ENCODE measurements around the gene MT1H.

The MT1H gene

GRCh38 chr16:56637814-56638750 lies 31.5 kb upstream of the MT1H start, which contains the start of gene MT1A:
TSS of gene MT1A (plus strand) at chr16:56638666. CDS start at chr16:56638739, 73 bp downstream.
- TF ChIP-seq CTCF (IDR thresholded peaks at IDR 0.05; ENCODE audit: low read length), result no peak
- no peak for TF ChIP-seq EZH2phosphoT487 (IDR thresholded peaks at IDR 0.05; ENCODE audit: low read length)
- TF ChIP-seq EZH2 (optimal IDR thresholded peaks at IDR 0.05; ENCODE audit: low read depth, low read length), result no peak
- DNase-seq, result no peak

DNA sequence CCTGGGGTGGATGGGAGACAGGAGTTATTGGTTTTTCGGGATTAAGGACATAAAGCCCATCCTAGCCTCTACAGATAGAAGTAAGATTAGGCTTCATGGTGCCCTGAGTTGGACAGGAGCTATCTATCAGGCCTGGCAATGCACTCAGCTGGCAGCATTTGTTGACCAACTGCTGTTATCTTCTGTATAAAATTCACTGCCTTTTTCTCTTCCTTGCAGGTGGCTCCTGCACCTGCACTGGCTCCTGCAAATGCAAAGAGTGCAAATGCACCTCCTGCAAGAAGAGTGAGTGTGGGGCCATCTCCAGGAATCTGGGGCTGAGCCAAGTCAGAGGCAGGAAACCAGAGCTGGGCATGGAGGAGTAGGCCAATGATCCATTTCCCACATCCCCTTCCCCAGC lies 30.6 kb upstream of the MT1H start:
- Histone ChIP-seq H3K79me2 (ENCODE audit: low read length) (no peaks in the 10 kb centered on the region), H3K9me2 (replicated peaks; ENCODE audit: insufficient read depth, low read length) (no peaks in the 10 kb centered on the region), H3K4me2 (ENCODE audit: low read depth, low read length) (no peak overlapping the region), H3K27ac (ENCODE audit: low read length) (no peak overlapping the region), H3K9me3 (replicated peaks; ENCODE audit: insufficient read depth, low read length) (no peaks in the 10 kb centered on the region), H3K4me3 (ENCODE audit: low read length) (no peak overlapping the region), H3F3A (ENCODE audit: insufficient read depth, low read length) (no peaks in the 10 kb centered on the region), H3K9ac (ENCODE audit: low read length) (no peak overlapping the region), H3K27me3 (replicated peaks; ENCODE audit: insufficient read depth, low read length) (peaks cover 72% of the 10 kb centered on the region), H4K20me1 (ENCODE audit: insufficient read depth, low read length) (no peaks in the 10 kb centered on the region), H2AFZ (ENCODE audit: low read length) (no peak overlapping the region), H3K36me3 (replicated peaks; ENCODE audit: insufficient read depth, low read length) (no peaks in the 10 kb centered on the region), H3K4me1 (ENCODE audit: low read length) (no peaks in the 10 kb centered on the region)
- DNase-seq, result no peak
- no peak for TF ChIP-seq EZH2phosphoT487 (IDR thresholded peaks at IDR 0.05; ENCODE audit: low read length)
- no peak for TF ChIP-seq EZH2 (optimal IDR thresholded peaks at IDR 0.05; ENCODE audit: low read depth, low read length)
- no peak for TF ChIP-seq CTCF (IDR thresholded peaks at IDR 0.05; ENCODE audit: low read length)

More at GRCh38 chr16:56637814-56638750, 31.5 kb upstream of the MT1H start, which contains the start of gene MT1A:
- H3K36me3 ChIP-seq (replicated peaks; ENCODE audit: insufficient read depth, low read length), result no peaks in the 10 kb centered on the region
- no peak within 1 kb of the TSS for H3K4me2 ChIP-seq (ENCODE audit: low read depth, low read length)
- H3K27me3 ChIP-seq (replicated peaks; ENCODE audit: insufficient read depth, low read length), result peaks cover 75% of the 10 kb centered on the region
- H2AFZ ChIP-seq (ENCODE audit: low read length), result no peak within 1 kb of the TSS
- no peaks in the 10 kb centered on the region for H4K20me1 ChIP-seq (ENCODE audit: insufficient read depth, low read length)
- H3K9ac ChIP-seq (ENCODE audit: low read length), result no peak within 1 kb of the TSS
- H3F3A ChIP-seq (ENCODE audit: insufficient read depth, low read length), result no peaks in the 10 kb centered on the region
- no peaks in the 10 kb centered on the region for H3K9me3 ChIP-seq (replicated peaks; ENCODE audit: insufficient read depth, low read length)
- H3K4me1 ChIP-seq (ENCODE audit: low read length), result no peaks in the 10 kb centered on the region
- no peak within 1 kb of the TSS for H3K4me3 ChIP-seq (ENCODE audit: low read length)
- H3K79me2 ChIP-seq (ENCODE audit: low read length), result no peaks in the 10 kb centered on the region
- H3K27ac ChIP-seq (ENCODE audit: low read length), result no peak within 1 kb of the TSS
- no peaks in the 10 kb centered on the region for H3K9me2 ChIP-seq (replicated peaks; ENCODE audit: insufficient read depth, low read length)

DNA sequence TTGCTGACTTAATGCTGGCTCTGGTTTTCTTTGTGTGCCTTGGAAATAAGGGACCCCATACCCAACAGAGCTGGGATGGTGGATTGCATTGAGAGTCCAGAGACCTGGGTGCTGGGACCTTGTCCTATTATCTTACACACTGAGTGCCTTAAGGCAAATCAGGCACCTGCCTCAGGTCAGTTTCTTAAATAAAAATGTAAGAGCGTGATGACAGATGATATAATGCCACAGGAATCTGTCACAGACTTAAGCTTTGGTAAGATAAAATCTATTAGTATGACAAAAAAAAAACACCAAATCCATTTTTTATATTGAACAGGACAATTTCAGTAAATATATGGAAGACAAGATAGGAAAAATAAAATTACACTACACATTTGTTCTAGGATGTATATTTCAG lies 29.5 kb upstream of the MT1H start:
- DNase-seq, result no peak
- Histone ChIP-seq H3K27ac (ENCODE audit: low read length) (no peak overlapping the region), H2AFZ (ENCODE audit: low read length) (no peak overlapping the region), H3K79me2 (ENCODE audit: low read length) (no peaks in the 10 kb centered on the region), H3F3A (ENCODE audit: insufficient read depth, low read length) (no peaks in the 10 kb centered on the region), H3K9me3 (replicated peaks; ENCODE audit: insufficient read depth, low read length) (no peaks in the 10 kb centered on the region), H4K20me1 (ENCODE audit: insufficient read depth, low read length) (no peaks in the 10 kb centered on the region), H3K9me2 (replicated peaks; ENCODE audit: insufficient read depth, low read length) (no peaks in the 10 kb centered on the region), H3K36me3 (replicated peaks; ENCODE audit: insufficient read depth, low read length) (no peaks in the 10 kb centered on the region), H3K4me2 (ENCODE audit: low read depth, low read length) (no peak overlapping the region), H3K27me3 (replicated peaks; ENCODE audit: insufficient read depth, low read length) (peaks cover 72% of the 10 kb centered on the region), H3K9ac (ENCODE audit: low read length) (no peak overlapping the region), H3K4me3 (ENCODE audit: low read length) (no peak overlapping the region), H3K4me1 (ENCODE audit: low read length) (no peaks in the 10 kb centered on the region)
- TF ChIP-seq CTCF (IDR thresholded peaks at IDR 0.05; ENCODE audit: low read length), result no peak
- no peak for TF ChIP-seq EZH2 (optimal IDR thresholded peaks at IDR 0.05; ENCODE audit: low read depth, low read length)
- TF ChIP-seq EZH2phosphoT487 (IDR thresholded peaks at IDR 0.05; ENCODE audit: low read length), result no peak
